PFSK-1 (cell line): ENCODE measurements around the gene GRIK1.

ENCODE experiments used
- FOXP2 ChIP-seq: optimal IDR thresholded peaks from 2 replicates; pipeline ENCODE3; 2011; ENCODE audit warnings: borderline replicate concordance, control low read depth, inconsistent platforms; ENCODE audit not compliant: insufficient read depth; ENCODE audit errors: extremely low read length, extremely low read depth
- POLR2AphosphoS5 ChIP-seq: IDR thresholded peaks from 2 replicates; pipeline ENCODE4 v1.6.1; 2012; ENCODE audit warnings: low read depth, mild to moderate bottlenecking, control low read depth, low read length, moderate library complexity
- SIN3A ChIP-seq: IDR thresholded peaks from 2 replicates; pipeline ENCODE4 v1.6.1; 2012; ENCODE audit warnings: mild to moderate bottlenecking, low read length, moderate library complexity, borderline replicate concordance; ENCODE audit not compliant: insufficient read depth
- TAF1 ChIP-seq: IDR thresholded peaks from 2 replicates; pipeline ENCODE4 v1.6.1; 2012; ENCODE audit warnings: low read length, control low read depth, borderline replicate concordance; ENCODE audit not compliant: insufficient read depth
- TF ChIP-seq, protein P1 (sequence below), 2 experiments: IDR thresholded peaks; 2 replicates each; pipeline versions ENCODE4 v1.6.1 to v1.8.0; 2011 to 2012; ENCODE audit warnings: low read depth in 2 of 2, low read length in 2 of 2, control low read depth in 1 of 2, inconsistent platforms in 1 of 2, mild to moderate bottlenecking in 1 of 2, moderate library complexity in 1 of 2; ENCODE audit not compliant: insufficient read depth in 1 of 2

Gene GRIK1

DNA sequence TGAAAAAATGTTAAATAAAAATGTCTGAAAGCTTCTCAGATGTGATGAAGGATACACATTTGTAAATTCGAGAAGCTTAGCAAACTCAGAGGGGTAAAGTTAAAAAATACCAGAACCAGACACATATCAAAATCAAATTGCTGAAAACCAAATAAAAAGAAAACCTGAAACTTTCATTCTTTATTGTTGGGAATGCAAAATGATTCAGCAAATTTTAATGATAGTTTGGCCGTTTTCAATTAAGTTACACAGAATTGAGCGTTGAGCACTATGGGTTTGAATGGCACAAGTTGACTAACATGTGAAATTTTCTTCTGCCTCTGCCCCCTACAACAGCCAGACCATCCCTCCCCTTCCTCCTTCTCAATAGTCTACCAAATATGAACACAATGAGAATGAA is 33.5 kb upstream of the GRIK1 start:
- no peak for TF ChIP-seq FOXP2
- no peak for TF ChIP-seq POLR2AphosphoS5
- TF ChIP-seq TAF1 = no peak
- TF ChIP-seq SIN3A = no peak
- TF ChIP-seq, protein P1, sequence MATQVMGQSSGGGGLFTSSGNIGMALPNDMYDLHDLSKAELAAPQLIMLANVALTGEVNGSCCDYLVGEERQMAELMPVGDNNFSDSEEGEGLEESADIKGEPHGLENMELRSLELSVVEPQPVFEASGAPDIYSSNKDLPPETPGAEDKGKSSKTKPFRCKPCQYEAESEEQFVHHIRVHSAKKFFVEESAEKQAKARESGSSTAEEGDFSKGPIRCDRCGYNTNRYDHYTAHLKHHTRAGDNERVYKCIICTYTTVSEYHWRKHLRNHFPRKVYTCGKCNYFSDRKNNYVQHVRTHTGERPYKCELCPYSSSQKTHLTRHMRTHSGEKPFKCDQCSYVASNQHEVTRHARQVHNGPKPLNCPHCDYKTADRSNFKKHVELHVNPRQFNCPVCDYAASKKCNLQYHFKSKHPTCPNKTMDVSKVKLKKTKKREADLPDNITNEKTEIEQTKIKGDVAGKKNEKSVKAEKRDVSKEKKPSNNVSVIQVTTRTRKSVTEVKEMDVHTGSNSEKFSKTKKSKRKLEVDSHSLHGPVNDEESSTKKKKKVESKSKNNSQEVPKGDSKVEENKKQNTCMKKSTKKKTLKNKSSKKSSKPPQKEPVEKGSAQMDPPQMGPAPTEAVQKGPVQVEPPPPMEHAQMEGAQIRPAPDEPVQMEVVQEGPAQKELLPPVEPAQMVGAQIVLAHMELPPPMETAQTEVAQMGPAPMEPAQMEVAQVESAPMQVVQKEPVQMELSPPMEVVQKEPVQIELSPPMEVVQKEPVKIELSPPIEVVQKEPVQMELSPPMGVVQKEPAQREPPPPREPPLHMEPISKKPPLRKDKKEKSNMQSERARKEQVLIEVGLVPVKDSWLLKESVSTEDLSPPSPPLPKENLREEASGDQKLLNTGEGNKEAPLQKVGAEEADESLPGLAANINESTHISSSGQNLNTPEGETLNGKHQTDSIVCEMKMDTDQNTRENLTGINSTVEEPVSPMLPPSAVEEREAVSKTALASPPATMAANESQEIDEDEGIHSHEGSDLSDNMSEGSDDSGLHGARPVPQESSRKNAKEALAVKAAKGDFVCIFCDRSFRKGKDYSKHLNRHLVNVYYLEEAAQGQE (IDR thresholded peaks at IDR 0.05; ENCODE audit: insufficient read depth in 1 of 2, low read depth in 2 of 2, low read length in 2 of 2) = no peak

DNA sequence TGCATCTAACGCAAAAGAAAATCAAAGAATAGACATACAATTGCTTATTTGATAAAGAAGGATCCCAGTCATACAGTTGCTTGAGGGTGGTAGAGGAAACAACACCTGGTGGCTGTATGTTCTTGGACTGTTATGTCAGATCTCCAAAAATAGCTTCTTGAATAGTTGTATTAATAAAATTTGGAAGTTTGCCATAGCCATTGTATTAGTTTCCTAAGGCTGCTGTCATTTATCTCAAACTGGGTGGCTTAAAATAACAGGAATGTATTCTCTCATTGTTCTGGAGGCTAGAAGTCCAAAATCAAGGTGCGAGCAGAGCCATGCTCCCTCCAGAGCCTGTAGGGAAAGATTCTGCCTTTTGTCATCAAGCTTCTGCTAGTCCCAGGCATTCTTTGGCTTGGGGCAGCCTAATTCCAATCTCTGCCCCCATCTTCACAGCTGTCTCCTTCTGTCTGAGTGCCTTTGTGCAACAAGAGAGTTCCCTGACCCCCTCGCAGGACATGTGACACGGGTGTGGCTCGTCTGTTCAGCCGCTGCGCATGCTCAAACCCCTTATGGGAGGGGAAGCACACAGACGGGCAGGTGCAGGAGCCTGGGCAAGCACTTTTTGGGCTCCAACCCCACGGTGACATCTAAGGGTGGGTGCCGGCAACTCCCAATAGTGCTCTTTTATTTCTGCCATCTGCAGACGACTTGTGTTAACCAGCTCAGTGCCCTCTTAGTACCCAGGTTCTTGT is 21.7 kb upstream of the GRIK1 start:
- no peak for TF ChIP-seq FOXP2
- no peak for TF ChIP-seq SIN3A
- no peak for TF ChIP-seq POLR2AphosphoS5
- TF ChIP-seq, protein P1 (IDR thresholded peaks at IDR 0.05; ENCODE audit: insufficient read depth in 1 of 2, low read depth in 2 of 2, low read length in 2 of 2) = no peak

DNA sequence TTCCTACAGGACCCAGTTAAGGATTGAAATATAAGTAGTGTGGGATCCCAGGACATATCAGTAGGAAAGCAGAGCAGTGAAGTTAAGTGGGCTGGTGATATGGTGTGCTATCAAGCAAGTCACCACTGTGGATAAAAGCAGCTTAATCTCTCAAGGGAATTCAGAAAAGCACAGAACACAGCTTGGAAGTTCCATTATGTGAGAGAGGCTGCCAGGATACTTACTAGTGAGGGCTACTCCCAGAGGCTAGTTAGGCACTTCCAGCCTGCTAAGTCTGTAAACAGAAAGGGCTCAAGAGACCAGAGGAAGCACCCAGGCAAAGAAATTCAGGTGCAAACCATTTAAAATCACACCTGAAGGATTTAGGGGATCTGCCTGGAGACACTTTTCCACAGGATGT is 18.8 kb upstream of the GRIK1 start:
- TF ChIP-seq FOXP2 (no peak), POLR2AphosphoS5 (no peak), TAF1 (no peak), SIN3A (no peak)
- TF ChIP-seq, protein P1 (IDR thresholded peaks at IDR 0.05; ENCODE audit: insufficient read depth in 1 of 2, low read depth in 2 of 2, low read length in 2 of 2) = no peak

DNA sequence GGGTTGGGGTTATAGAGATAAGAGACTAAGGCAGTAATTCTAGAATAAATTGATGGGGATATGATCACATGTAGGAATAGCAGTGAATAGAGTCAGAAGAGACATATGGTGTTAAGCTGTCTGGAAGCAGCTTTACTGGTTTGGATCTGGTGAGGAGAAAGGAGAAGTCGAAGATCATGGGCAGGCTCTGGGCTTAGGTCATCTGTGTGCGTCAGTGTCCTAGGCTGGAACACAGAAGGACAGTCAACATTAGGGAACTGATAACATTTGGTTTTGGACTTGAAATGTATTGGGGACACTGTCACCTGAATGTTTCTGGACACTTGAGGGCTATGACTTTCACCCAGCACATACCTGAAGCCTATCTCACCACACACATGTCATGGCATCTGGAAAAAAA is 13.9 kb upstream of the GRIK1 start:
- no peak for TF ChIP-seq POLR2AphosphoS5
- no peak for TF ChIP-seq SIN3A
- no peak for TF ChIP-seq FOXP2
- TF ChIP-seq, protein P1 (IDR thresholded peaks at IDR 0.05; ENCODE audit: insufficient read depth in 1 of 2, low read depth in 2 of 2, low read length in 2 of 2) = no peak
- no peak for TF ChIP-seq TAF1

DNA sequence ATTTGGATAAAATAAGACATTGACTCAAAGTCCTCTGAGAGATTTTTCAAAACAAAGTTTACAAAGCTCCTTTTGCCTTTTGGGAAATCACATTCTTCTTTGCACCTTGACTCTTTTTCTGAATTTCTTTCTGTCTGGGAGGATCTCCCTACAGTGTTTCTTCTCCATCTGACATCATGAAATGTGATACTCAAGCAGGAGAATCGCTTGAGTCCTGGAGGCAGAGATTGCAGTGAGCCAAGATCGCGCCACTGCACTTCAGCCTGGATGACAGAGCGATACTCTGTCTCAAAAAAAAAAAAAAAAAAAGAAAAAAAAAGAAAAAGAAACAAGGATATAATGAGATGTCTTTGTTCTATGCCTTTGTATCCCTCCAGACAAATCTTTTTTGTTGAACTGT is 13.3 kb upstream of the GRIK1 start:
- TF ChIP-seq POLR2AphosphoS5 (no peak), FOXP2 (no peak), SIN3A (no peak), TAF1 (no peak)
- TF ChIP-seq, protein P1 (IDR thresholded peaks at IDR 0.05; ENCODE audit: insufficient read depth in 1 of 2, low read depth in 2 of 2, low read length in 2 of 2) = no peak
